DND-41 (cell line): Measurements from ENCODE around the gene ARID3A.

Experiments used
- ATAC-seq: fragments of 200-7000 bp; cut with Tn5 transposase; 3 replicates; pipeline ENCODE4 v1.9.1; 2021; ENCODE audit warnings: low read depth; ENCODE audit not compliant: insufficient read depth
- DNase-seq: peaks from one replicate; pipeline ENCODE4 v3.0.0-alpha.2; 2020
- H2AFZ ChIP-seq: 2 replicates; pipeline ENCODE4 v1.6.0; 2012; ENCODE audit warnings: low read depth, low read length
- H3K27ac ChIP-seq: 2 replicates; pipeline ENCODE4 v1.5.1; 2012; ENCODE audit warnings: low read length, inconsistent platforms
- H3K27me3 ChIP-seq: fragments of 200-600 bp; sonication (generic); 2 replicates; pipeline ENCODE4 v1.6.0; 2012; ENCODE audit warnings: low read length, mild to moderate bottlenecking, inconsistent platforms; ENCODE audit not compliant: insufficient read depth, poor library complexity
- H3K36me3 ChIP-seq: 2 replicates; pipeline ENCODE4 v1.5.1; 2012; ENCODE audit warnings: low read length, inconsistent platforms; ENCODE audit not compliant: insufficient read depth
- H3K4me1 ChIP-seq: 2 replicates; pipeline ENCODE4 v1.5.1; 2012; ENCODE audit warnings: mild to moderate bottlenecking, low read length; ENCODE audit not compliant: insufficient read depth
- H3K4me2 ChIP-seq: 2 replicates; pipeline ENCODE4 v1.6.0; 2012; ENCODE audit warnings: mild to moderate bottlenecking, moderate library complexity, low read length, inconsistent platforms; ENCODE audit not compliant: insufficient read depth
- H3K4me3 ChIP-seq, 2 experiments: fragments of 200-600 bp in 1 of 2; shearing (Covaris generic) in 1 of 2; 2 replicates each; pipeline ENCODE4 v1.5.1; 2012 to 2016; ENCODE audit warnings: inconsistent platforms in 2 of 2, low read length in 2 of 2, mild to moderate bottlenecking in 2 of 2, low read depth in 1 of 2, moderate library complexity in 1 of 2
- H3K79me2 ChIP-seq: 2 replicates; pipeline ENCODE4 v1.6.0; 2012; ENCODE audit warnings: low read length, inconsistent platforms; ENCODE audit not compliant: insufficient read depth
- H3K9ac ChIP-seq: 2 replicates; pipeline ENCODE4 v1.6.0; 2012; ENCODE audit warnings: low read depth, mild to moderate bottlenecking, inconsistent platforms, low read length, moderate library complexity
- H3K9me3 ChIP-seq: 2 replicates; pipeline ENCODE4 v1.5.1; 2012; ENCODE audit warnings: low read length, moderate library complexity, mild to moderate bottlenecking, inconsistent platforms; ENCODE audit not compliant: insufficient read depth, severe bottlenecking
- H4K20me1 ChIP-seq: 2 replicates; pipeline ENCODE4 v1.6.0; 2012; ENCODE audit warnings: low read length; ENCODE audit not compliant: insufficient read depth
- EZH2 ChIP-seq: IDR thresholded peaks from 3 replicates; pipeline ENCODE4 v1.6.1; 2012; ENCODE audit warnings: borderline replicate concordance, low read depth, mild to moderate bottlenecking, moderate library complexity, low read length, inconsistent platforms; ENCODE audit not compliant: severe bottlenecking
- TF ChIP-seq, protein P1 (sequence below): IDR thresholded peaks from 2 replicates; pipeline ENCODE4 v1.5.1; 2012; ENCODE audit warnings: borderline replicate concordance, low read length, moderate library complexity, mild to moderate bottlenecking; ENCODE audit not compliant: poor library complexity, severe bottlenecking; ENCODE audit errors: extremely low read depth

The ARID3A gene

DNA sequence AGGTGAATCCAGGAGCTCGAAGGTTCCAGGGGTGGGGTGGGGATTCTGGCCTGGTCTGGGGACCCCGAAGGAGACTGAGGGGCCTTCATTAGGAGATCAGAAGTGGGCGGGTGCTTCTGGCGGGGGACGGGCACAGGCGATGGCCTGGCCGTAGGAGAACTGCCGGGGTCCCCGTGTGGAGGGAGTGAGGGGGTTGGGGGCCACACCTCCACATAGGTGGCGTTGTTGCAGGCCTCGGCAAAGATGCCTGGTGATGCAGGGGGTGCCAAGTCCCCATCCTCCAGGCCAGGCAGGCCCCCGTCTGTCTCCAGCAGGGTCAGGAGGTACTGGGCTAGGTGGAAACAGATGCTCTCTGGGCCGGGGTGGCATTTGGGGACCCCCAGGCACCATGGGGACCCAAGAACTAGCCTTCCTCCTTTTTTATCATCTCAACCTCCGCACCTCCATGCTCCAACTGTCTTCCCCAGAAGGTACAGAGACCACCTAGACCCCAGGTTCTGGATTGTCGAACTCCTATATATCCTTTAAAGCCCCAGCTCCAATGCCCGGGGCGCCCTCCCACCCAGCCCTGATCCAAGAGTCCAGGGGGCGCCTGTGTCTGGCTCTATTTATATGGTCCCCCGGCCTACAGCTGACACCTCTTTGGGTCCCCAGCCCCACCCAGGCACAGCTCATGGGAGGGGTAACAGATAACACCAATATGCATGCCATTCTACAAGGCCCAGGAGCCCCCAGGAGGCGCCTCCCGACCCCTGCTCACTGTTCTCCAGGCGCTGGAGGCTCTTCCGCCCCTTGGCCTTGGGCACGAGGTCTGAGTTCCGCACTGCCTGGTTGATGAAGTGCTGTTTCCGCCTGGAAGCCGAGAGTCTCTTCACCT, 24.4 kb upstream of the ARID3A start:
- Histone ChIP-seq H3K79me2 (peaks cover 9% of the 10 kb centered on the region), H3K9me3 (no peaks in the 10 kb centered on the region), H3K4me3 (no peak overlapping the region), H3K27me3 (no peaks in the 10 kb centered on the region), H3K4me2 (no peak overlapping the region), H4K20me1 (peaks cover 18% of the 10 kb centered on the region; the same call in 1 of the 2 replicates), H3K36me3 (peaks cover 31% of the 10 kb centered on the region), H3K4me1 (no peaks in the 10 kb centered on the region), H2AFZ (no peak overlapping the region), H3K9ac (no peak overlapping the region), H3K27ac (no peak overlapping the region)
- no peak for DNase-seq
- no peak for TF ChIP-seq EZH2
- TF ChIP-seq, protein P1, sequence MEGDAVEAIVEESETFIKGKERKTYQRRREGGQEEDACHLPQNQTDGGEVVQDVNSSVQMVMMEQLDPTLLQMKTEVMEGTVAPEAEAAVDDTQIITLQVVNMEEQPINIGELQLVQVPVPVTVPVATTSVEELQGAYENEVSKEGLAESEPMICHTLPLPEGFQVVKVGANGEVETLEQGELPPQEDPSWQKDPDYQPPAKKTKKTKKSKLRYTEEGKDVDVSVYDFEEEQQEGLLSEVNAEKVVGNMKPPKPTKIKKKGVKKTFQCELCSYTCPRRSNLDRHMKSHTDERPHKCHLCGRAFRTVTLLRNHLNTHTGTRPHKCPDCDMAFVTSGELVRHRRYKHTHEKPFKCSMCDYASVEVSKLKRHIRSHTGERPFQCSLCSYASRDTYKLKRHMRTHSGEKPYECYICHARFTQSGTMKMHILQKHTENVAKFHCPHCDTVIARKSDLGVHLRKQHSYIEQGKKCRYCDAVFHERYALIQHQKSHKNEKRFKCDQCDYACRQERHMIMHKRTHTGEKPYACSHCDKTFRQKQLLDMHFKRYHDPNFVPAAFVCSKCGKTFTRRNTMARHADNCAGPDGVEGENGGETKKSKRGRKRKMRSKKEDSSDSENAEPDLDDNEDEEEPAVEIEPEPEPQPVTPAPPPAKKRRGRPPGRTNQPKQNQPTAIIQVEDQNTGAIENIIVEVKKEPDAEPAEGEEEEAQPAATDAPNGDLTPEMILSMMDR: no peak
- no peak for ATAC-seq

DNA sequence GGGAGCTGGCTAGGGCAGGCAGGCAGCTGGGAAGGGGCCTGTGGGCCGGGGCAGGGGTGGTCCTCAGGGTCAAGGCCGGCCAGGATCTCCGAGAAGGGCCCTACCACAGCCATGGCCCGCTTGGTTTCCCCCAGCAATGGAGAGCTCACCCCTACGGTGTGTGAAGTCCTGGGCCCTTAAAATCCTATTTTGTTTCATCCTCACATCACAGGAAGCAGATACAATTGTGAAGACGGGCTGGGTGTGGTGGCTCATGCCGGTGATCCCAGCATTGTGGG, 23.8 kb upstream of the ARID3A start:
- Histone ChIP-seq H3K36me3 (peaks cover 31% of the 10 kb centered on the region), H3K4me1 (no peaks in the 10 kb centered on the region), H3K4me2 (no peak overlapping the region), H3K27ac (no peak overlapping the region), H3K27me3 (no peaks in the 10 kb centered on the region), H3K9ac (no peak overlapping the region), H2AFZ (no peak overlapping the region), H3K9me3 (no peaks in the 10 kb centered on the region), H3K79me2 (peaks cover 10% of the 10 kb centered on the region), H4K20me1 (peaks cover 19% of the 10 kb centered on the region), H3K4me3 (no peak overlapping the region)
- ATAC-seq (no peak), DNase-seq (no peak)
- TF ChIP-seq, protein P1: no peak
- no peak for TF ChIP-seq EZH2

DNA sequence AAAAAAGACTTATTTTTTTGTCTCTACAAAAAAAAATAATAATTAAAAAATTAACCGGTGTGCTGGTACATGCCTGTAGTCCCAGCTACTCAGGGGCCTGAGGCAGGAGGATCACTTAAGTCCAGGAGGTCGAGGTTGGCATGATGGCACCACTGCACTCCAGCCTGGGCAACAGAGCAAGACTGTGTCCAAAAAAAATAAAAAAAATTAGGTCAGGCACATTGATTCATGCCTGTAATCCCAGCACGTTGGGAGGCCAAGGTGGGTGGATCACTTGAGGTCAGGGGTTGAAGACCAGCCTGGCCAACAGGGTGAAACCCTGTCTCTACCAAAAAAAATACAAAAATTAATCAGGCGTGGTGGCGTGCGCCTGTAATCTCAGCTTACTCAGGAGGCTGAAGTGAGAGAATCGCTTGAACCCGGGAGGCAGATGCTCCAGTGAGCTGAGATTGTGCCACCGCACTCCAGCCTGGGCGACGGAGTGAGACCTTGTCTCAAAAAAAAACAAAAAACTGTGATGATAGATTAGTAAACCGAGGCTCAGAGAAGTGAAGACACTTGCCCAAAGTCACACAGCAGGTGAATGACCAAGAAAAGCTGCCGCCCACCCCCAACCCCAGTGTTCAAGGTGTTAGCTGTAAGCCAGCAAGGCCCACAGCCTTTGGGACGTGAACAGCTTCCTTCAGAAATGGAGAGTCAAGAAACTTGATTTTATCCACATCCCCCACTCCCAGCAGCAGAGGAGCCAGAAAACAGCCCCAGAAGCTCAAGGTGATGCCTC, 23.2 kb upstream of the ARID3A start:
- peaks cover 25% of the 10 kb centered on the region for H4K20me1 ChIP-seq
- H3K9ac ChIP-seq: no peak overlapping the region
- ATAC-seq (no peak), DNase-seq (no peak)
- H3K4me1 ChIP-seq: no peaks in the 10 kb centered on the region
- H2AFZ ChIP-seq: no peak overlapping the region
- H3K79me2 ChIP-seq: peaks cover 16% of the 10 kb centered on the region
- no peaks in the 10 kb centered on the region for H3K9me3 ChIP-seq
- TF ChIP-seq, protein P1: no peak
- no peak for TF ChIP-seq EZH2
- no peaks in the 10 kb centered on the region for H3K27me3 ChIP-seq
- no peak overlapping the region for H3K27ac ChIP-seq
- no peak overlapping the region for H3K4me3 ChIP-seq
- no peak overlapping the region for H3K4me2 ChIP-seq
- peaks cover 29% of the 10 kb centered on the region for H3K36me3 ChIP-seq
